Liver (tissue), 9 donors: ENCODE measurements around the gene ARHGAP23. TPM values are rescaled to one million over a fixed set of nuclear protein-coding genes. Genes with fewer than 3 reads are reported as not detected.
A peak's percentile ranks its signal among the peaks of the same experiment; 100 is the strongest.

Source experiments
- DNase-seq: peaks from one replicate; pipeline ENCODE4 v3.0.0-alpha.2; 2017; ENCODE audit warnings: low spot score
- H3K27ac ChIP-seq, 2 donors: one replicate each; pipeline ENCODE4 v1.7.0; 2013; ENCODE audit warnings: inconsistent platforms in 2 of 2, low read length in 2 of 2, control low read depth in 1 of 2, low read depth in 1 of 2, mild to moderate bottlenecking in 1 of 2
- H3K27me3 ChIP-seq, 4 donors: one replicate each; pipeline versions ENCODE4 v1.6.1 to v1.7.0; 2013; ENCODE audit warnings: low read length in 3 of 4, inconsistent platforms in 1 of 4, mild to moderate bottlenecking in 1 of 4, moderate library complexity in 1 of 4; ENCODE audit not compliant: control insufficient read depth in 4 of 4, insufficient read depth in 4 of 4
- H3K36me3 ChIP-seq, 4 donors: one replicate each; pipeline versions ENCODE4 v1.6.1 to v1.7.0; 2013; ENCODE audit warnings: low read length in 3 of 4, mild to moderate bottlenecking in 3 of 4, low read depth in 1 of 4, moderate library complexity in 1 of 4; ENCODE audit not compliant: control insufficient read depth in 4 of 4, insufficient read depth in 3 of 4
- H3K4me1 ChIP-seq, 4 donors: one replicate each; pipeline versions ENCODE4 v1.6.1 to v1.7.0; 2013; ENCODE audit warnings: low read length in 3 of 4, mild to moderate bottlenecking in 3 of 4, moderate library complexity in 1 of 4; ENCODE audit not compliant: control insufficient read depth in 4 of 4, insufficient read depth in 4 of 4
- H3K4me3 ChIP-seq, 3 donors: one replicate each; pipeline versions ENCODE4 v1.6.1 to v1.7.0; 2013; ENCODE audit warnings: low read length in 3 of 3, control low read depth in 1 of 3, low read depth in 1 of 3, mild to moderate bottlenecking in 1 of 3
- H3K9ac ChIP-seq, 2 donors: one replicate each; pipeline ENCODE4 v1.7.0; 2013; ENCODE audit warnings: low read length in 2 of 2, mild to moderate bottlenecking in 2 of 2, moderate library complexity in 2 of 2, control low read depth in 1 of 2, low read depth in 1 of 2
- H3K9me3 ChIP-seq, 4 donors: one replicate each; pipeline versions ENCODE4 v1.6.1 to v1.7.0; 2013; ENCODE audit warnings: low read length in 3 of 4; ENCODE audit not compliant: control insufficient read depth in 4 of 4
- EGR1 ChIP-seq, 2 donors: IDR thresholded peaks; 2 replicates each; pipeline ENCODE4 v1.6.1; 2016 to 2018; ENCODE audit warnings: antibody characterized with exemption in 2 of 2, low read depth in 2 of 2
- FOXA1 ChIP-seq: IDR thresholded peaks from 2 replicates; pipeline ENCODE4 v1.6.1; 2016; ENCODE audit warnings: antibody characterized with exemption
- FOXA2 ChIP-seq: IDR thresholded peaks from 2 replicates; pipeline ENCODE4 v1.6.1; 2016; ENCODE audit warnings: antibody characterized with exemption
- GABPA ChIP-seq, 2 donors: IDR thresholded peaks in 1 of 2; conservative IDR thresholded peaks in 1 of 2; 2 replicates each; pipeline ENCODE4 v1.6.1; 2016; ENCODE audit warnings: antibody characterized with exemption in 2 of 2, mild to moderate bottlenecking in 1 of 2, moderate library complexity in 1 of 2
- HNF4A ChIP-seq, 2 donors: conservative IDR thresholded peaks; 2 replicates each; pipeline ENCODE4 v1.6.1; 2016; ENCODE audit warnings: antibody characterized with exemption in 2 of 2, mild to moderate bottlenecking in 2 of 2
- HNF4G ChIP-seq: IDR thresholded peaks from 2 replicates; pipeline ENCODE4 v1.6.1; 2016; ENCODE audit warnings: antibody characterized with exemption
- JUND ChIP-seq, 2 donors: IDR thresholded peaks; 2 replicates each; pipeline ENCODE4 v1.6.1; 2016; ENCODE audit warnings: antibody characterized with exemption in 2 of 2
- NR2F2 ChIP-seq: IDR thresholded peaks from 2 replicates; pipeline ENCODE4 v1.6.1; 2016; ENCODE audit warnings: antibody characterized with exemption
- RAD21 ChIP-seq, 2 donors: IDR thresholded peaks; 2 replicates each; pipeline ENCODE4 v1.6.1; 2016; ENCODE audit warnings: antibody characterized with exemption in 2 of 2, mild to moderate bottlenecking in 2 of 2
- RXRA ChIP-seq, 2 donors: IDR thresholded peaks; 2 replicates each; pipeline ENCODE4 v1.6.1; 2017 to 2018; ENCODE audit warnings: antibody characterized with exemption in 2 of 2, mild to moderate bottlenecking in 1 of 2
- SP1 ChIP-seq: IDR thresholded peaks from 2 replicates; pipeline ENCODE4 v1.6.1; 2018; ENCODE audit warnings: antibody characterized with exemption, mild to moderate bottlenecking
- TAF1 ChIP-seq: conservative IDR thresholded peaks from 2 replicates; pipeline ENCODE4 v1.6.1; 2016; ENCODE audit warnings: antibody characterized with exemption, mild to moderate bottlenecking
- YY1 ChIP-seq: IDR thresholded peaks from 2 replicates; pipeline ENCODE4 v1.6.1; 2016; ENCODE audit warnings: antibody characterized with exemption, mild to moderate bottlenecking
- WGBS: extraction: QIAGEN DNeasy Blood & Tissue Kit; methylation state at CpG from one replicate; pipeline ENCODE4 v1.1.7; 2013; 5-methylcytosine and 5-hydroxymethylcytosine counted together
- polyA plus RNA-seq, 2 donors: library from polyadenylated mRNA; stranded (reverse) in 1 of 2; unstranded in 1 of 2; fragments of 200-250 nt in 1 of 2; fragments of >200 nt in 1 of 2; fragmentation: Nextera tagmentation in 1 of 2; extraction: Ambion mirVana in 1 of 2; gene quantifications; one replicate each; pipeline versions ENCODE4 v1.2.1 to v1.2.3, GENCODE V29; 2013 to 2015
- total RNA-seq, 2 donors: library from RNA; depleted of rRNA; stranded (reverse); fragments of >200 nt; gene quantifications; one replicate each; pipeline ENCODE4 v1.2.3, GENCODE V29; 2014
- TF ChIP-seq, protein P1 (sequence below): fragments of 150-350 bp; IDR thresholded peaks from 2 replicates; pipeline ENCODE4 v1.5.1; 2017; ENCODE audit warnings: improper control_type of control experiment, low read depth, low read length; ENCODE audit not compliant: missing input control
- TF ChIP-seq, protein P2 (sequence below): IDR thresholded peaks from 2 replicates; pipeline ENCODE4 v1.6.1; 2016; ENCODE audit warnings: antibody characterized with exemption, mild to moderate bottlenecking
- TF ChIP-seq, protein P3 (sequence below): IDR thresholded peaks from 2 replicates; pipeline ENCODE4 v1.6.1; 2016; ENCODE audit warnings: antibody characterized with exemption
- TF ChIP-seq, protein P4 (sequence below): IDR thresholded peaks from 2 replicates; pipeline ENCODE4 v1.6.1; 2016; ENCODE audit warnings: antibody characterized with exemption
- TF ChIP-seq, protein P5 (sequence below): IDR thresholded peaks from 2 replicates; pipeline ENCODE4 v1.6.1; 2016; ENCODE audit warnings: antibody characterized with exemption
- donor health status: healthy.
- donor health status: healthy.
- donor health status: healthy.
- donor health status: healthy.
- donor health status: healthy.

ARHGAP23 gene
- total and polyA plus RNA-seq, 4 donors = 0.28 to 31.8 (median 4.6) TPM

DNA sequence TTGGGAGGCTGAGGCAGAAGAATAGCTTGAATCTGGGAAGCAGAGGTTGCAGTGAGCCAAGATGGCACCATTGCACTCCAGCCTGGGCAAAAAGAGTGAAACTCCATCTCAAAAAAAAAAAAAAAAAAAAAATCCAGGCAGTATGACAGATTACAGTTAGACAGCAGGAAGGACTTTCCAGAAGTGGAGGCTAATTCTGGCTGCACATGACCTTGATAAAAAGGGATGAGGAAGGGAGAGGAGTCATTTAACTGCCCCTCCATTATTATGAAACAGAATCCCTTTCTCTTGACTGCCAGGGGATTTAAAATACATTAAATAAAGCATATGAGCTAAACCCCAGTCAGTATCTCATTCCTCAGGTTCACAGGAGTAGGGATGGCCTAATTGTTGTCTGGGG is 1.8 kb upstream of the ARHGAP23 start:
- TF ChIP-seq RXRA (IDR thresholded peaks at IDR 0.05) (no peak), NR2F2 (no peak), TAF1 (no peak), SP1 (no peak), HNF4A (conservative IDR thresholded peaks at IDR 0.05) (no peak), EGR1 (IDR thresholded peaks at IDR 0.05; ENCODE audit: low read depth in 2 of 2) (no peak), FOXA2 (no peak), RAD21 (IDR thresholded peaks at IDR 0.05) (no peak), GABPA (IDR thresholded peaks at IDR 0.05 in 1 of 2, conservative IDR thresholded peaks at IDR 0.05 in 1 of 2) (no peak), YY1 (no peak), FOXA1 (no peak)
- TF ChIP-seq, protein P1, sequence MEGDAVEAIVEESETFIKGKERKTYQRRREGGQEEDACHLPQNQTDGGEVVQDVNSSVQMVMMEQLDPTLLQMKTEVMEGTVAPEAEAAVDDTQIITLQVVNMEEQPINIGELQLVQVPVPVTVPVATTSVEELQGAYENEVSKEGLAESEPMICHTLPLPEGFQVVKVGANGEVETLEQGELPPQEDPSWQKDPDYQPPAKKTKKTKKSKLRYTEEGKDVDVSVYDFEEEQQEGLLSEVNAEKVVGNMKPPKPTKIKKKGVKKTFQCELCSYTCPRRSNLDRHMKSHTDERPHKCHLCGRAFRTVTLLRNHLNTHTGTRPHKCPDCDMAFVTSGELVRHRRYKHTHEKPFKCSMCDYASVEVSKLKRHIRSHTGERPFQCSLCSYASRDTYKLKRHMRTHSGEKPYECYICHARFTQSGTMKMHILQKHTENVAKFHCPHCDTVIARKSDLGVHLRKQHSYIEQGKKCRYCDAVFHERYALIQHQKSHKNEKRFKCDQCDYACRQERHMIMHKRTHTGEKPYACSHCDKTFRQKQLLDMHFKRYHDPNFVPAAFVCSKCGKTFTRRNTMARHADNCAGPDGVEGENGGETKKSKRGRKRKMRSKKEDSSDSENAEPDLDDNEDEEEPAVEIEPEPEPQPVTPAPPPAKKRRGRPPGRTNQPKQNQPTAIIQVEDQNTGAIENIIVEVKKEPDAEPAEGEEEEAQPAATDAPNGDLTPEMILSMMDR = no peak
- TF ChIP-seq, protein P2, sequence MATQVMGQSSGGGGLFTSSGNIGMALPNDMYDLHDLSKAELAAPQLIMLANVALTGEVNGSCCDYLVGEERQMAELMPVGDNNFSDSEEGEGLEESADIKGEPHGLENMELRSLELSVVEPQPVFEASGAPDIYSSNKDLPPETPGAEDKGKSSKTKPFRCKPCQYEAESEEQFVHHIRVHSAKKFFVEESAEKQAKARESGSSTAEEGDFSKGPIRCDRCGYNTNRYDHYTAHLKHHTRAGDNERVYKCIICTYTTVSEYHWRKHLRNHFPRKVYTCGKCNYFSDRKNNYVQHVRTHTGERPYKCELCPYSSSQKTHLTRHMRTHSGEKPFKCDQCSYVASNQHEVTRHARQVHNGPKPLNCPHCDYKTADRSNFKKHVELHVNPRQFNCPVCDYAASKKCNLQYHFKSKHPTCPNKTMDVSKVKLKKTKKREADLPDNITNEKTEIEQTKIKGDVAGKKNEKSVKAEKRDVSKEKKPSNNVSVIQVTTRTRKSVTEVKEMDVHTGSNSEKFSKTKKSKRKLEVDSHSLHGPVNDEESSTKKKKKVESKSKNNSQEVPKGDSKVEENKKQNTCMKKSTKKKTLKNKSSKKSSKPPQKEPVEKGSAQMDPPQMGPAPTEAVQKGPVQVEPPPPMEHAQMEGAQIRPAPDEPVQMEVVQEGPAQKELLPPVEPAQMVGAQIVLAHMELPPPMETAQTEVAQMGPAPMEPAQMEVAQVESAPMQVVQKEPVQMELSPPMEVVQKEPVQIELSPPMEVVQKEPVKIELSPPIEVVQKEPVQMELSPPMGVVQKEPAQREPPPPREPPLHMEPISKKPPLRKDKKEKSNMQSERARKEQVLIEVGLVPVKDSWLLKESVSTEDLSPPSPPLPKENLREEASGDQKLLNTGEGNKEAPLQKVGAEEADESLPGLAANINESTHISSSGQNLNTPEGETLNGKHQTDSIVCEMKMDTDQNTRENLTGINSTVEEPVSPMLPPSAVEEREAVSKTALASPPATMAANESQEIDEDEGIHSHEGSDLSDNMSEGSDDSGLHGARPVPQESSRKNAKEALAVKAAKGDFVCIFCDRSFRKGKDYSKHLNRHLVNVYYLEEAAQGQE = no peak
- TF ChIP-seq, protein P3, sequence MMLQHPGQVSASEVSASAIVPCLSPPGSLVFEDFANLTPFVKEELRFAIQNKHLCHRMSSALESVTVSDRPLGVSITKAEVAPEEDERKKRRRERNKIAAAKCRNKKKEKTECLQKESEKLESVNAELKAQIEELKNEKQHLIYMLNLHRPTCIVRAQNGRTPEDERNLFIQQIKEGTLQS = no peak
- no peaks in the 10 kb centered on the region for H3K36me3 ChIP-seq
- no peaks in the 10 kb centered on the region for H3K9me3 ChIP-seq
- peak overlapping the region in 1 of 2 donors; percentile 17 for H3K27ac ChIP-seq
- H3K4me3 ChIP-seq = no peak overlapping the region
- no peak overlapping the region for H3K9ac ChIP-seq
- peaks cover 0 to 7% (median 2%) of the 10 kb centered on the region in 4 donors for H3K27me3 ChIP-seq
- peaks cover 6 to 11% (median 7%) of the 10 kb centered on the region in 4 donors for H3K4me1 ChIP-seq
- no peak for DNase-seq

DNA sequence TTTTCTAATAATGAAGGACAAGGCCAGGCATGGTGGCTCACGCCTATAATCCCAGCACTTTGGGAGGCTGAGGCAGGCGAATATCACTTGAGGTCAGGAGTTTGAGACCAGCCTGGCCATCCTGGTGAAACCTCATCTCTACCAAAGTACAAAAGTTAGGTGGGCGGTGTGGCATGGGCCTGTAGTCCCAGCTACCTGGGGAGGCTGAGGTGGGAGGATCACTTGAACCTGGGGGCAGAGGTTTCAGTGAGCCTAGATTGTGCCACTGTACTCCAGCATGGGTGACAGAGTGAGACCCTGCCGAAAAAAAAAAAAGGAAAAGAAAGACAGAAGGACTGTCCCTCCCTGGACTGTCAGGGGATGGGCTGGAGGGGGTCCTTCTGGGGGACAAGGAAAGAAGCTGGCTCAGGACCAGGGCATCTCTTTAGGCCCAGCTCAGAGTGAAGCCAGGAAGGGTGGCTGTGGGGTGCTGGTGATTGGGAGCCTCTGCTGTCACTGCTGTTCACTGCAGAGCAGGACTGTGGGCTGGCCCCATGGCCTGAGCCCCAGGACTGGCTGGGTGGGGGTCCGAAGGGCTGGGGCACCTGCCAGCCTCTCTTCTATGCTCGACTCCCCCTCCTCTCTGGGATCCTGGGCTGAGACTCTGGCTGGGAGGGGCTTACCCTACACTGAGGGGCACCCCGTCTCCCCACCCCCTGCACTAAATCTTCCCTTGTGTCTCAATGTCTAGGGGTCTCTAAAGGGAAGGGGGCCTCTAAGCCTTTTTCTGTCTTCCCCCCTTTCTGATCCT is 909 bp upstream of the ARHGAP23 start:
- Histone ChIP-seq H3K4me3 (peak overlapping the region in 1 of 3 donors; percentile 69), H3K27me3 (peaks cover 0 to 4% (median under 1%) of the 10 kb centered on the region in 4 donors), H3K36me3 (no peaks in the 10 kb centered on the region), H3K27ac (peak overlapping the region; percentile 37 to 61), H3K4me1 (peaks cover 6 to 11% (median 7%) of the 10 kb centered on the region in 4 donors), H3K9me3 (no peaks in the 10 kb centered on the region), H3K9ac (peak overlapping the region; percentile 45 to 59)
- WGBS = 62% methylated on average over 7 of the region's 7 CpGs
- no peak for DNase-seq
- TF ChIP-seq HNF4G (no peak), JUND (IDR thresholded peaks at IDR 0.05) (no peak), SP1 (no peak), HNF4A (conservative IDR thresholded peaks at IDR 0.05) (no peak), RXRA (IDR thresholded peaks at IDR 0.05) (no peak), GABPA (IDR thresholded peaks at IDR 0.05 in 1 of 2, conservative IDR thresholded peaks at IDR 0.05 in 1 of 2) (no peak), TAF1 (no peak), NR2F2 (no peak), FOXA1 (no peak), EGR1 (IDR thresholded peaks at IDR 0.05; ENCODE audit: low read depth in 2 of 2) (no peak), RAD21 (IDR thresholded peaks at IDR 0.05) (no peak), FOXA2 (no peak), YY1 (no peak)
- TF ChIP-seq, protein P4, sequence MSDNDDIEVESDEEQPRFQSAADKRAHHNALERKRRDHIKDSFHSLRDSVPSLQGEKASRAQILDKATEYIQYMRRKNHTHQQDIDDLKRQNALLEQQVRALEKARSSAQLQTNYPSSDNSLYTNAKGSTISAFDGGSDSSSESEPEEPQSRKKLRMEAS = no peak
- TF ChIP-seq, protein P2 = no peak
- TF ChIP-seq, protein P5, sequence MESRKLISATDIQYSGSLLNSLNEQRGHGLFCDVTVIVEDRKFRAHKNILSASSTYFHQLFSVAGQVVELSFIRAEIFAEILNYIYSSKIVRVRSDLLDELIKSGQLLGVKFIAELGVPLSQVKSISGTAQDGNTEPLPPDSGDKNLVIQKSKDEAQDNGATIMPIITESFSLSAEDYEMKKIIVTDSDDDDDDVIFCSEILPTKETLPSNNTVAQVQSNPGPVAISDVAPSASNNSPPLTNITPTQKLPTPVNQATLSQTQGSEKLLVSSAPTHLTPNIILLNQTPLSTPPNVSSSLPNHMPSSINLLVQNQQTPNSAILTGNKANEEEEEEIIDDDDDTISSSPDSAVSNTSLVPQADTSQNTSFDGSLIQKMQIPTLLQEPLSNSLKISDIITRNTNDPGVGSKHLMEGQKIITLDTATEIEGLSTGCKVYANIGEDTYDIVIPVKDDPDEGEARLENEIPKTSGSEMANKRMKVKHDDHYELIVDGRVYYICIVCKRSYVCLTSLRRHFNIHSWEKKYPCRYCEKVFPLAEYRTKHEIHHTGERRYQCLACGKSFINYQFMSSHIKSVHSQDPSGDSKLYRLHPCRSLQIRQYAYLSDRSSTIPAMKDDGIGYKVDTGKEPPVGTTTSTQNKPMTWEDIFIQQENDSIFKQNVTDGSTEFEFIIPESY = no peak
- TF ChIP-seq, protein P3 = no peak
